Thyroid gland (tissue), 4 donors: ENCODE results near the gene MED17. TPM values are rescaled to one million over a fixed set of nuclear protein-coding genes. Genes with fewer than 3 reads are reported as not detected.
"Not testable (repeated sequence)": the region's sequence is repeated elsewhere in the genome, so short reads cannot be mapped to it uniquely, and the experiment has no call there.

Experiments used
- DNase-seq, 2 donors: peaks; one replicate each; pipeline ENCODE4 v3.0.0-alpha.2; 2019
- H3K27ac ChIP-seq, 3 donors: fragments of 200-600 bp; sonication (generic); 1 replicate in 2 of 3; 2 replicates in 1 of 3; pipeline ENCODE4 v1.5.1; 2016 to 2019; ENCODE audit warnings: mild to moderate bottlenecking in 1 of 3, moderate library complexity in 1 of 3
- H3K27me3 ChIP-seq: fragments of 200-600 bp; sonication (generic); one replicate; pipeline ENCODE4 v1.5.1; 2019
- H3K36me3 ChIP-seq, 2 donors: fragments of 200-600 bp; sonication (generic); one replicate each; pipeline ENCODE4 v1.5.1; 2016 to 2019
- H3K4me1 ChIP-seq, 2 donors: fragments of 200-600 bp; sonication (generic); one replicate each; pipeline ENCODE4 v1.5.1; 2017 to 2019
- H3K4me3 ChIP-seq, 3 donors: fragments of 200-600 bp; sonication (generic); replicated peaks in 1 of 3; 1 replicate in 2 of 3; 2 replicates in 1 of 3; pipeline ENCODE4 v1.5.1; 2016; ENCODE audit warnings: mild to moderate bottlenecking in 1 of 3
- H3K9me3 ChIP-seq: fragments of 200-600 bp; sonication (generic); one replicate; pipeline ENCODE4 v1.5.1; 2017
- POLR2A ChIP-seq, 2 donors: fragments of 450-650 bp; IDR thresholded peaks; one replicate each; pipeline ENCODE4 v1.6.1; 2017; ENCODE audit warnings: antibody characterized with exemption in 2 of 2, mild to moderate bottlenecking in 2 of 2, moderate library complexity in 1 of 2
- WGBS, 2 donors: methylation state at CpG; one replicate each; pipeline ENCODE4 v1.1.5; 2017; 5-methylcytosine and 5-hydroxymethylcytosine counted together
- intact Hi-C: fragments of 100-400 bp; cut with DNase I; formaldehyde crosslinking; loops from one replicate; pipeline ENCODE4 v1.15.1; 2023
- total RNA-seq, 4 donors: library from RNA; depleted of rRNA; stranded (reverse); fragments of >200 nt; gene quantifications; one replicate each; pipeline ENCODE4 v1.2.3, GENCODE V29; 2016
- TF ChIP-seq, protein P1 (sequence below), 6 experiments: fragments of 200-600 bp in 3 of 6; fragments of 450-650 bp in 3 of 6; sonication (generic) in 3 of 6; IDR thresholded peaks; one replicate each; pipeline ENCODE4 v1.5.1; 2016 to 2019; ENCODE audit warnings: antibody characterized with exemption in 6 of 6, mild to moderate bottlenecking in 2 of 6, inconsistent platforms in 1 of 6, moderate library complexity in 1 of 6

Gene MED17
- total RNA-seq, 4 donors from 2014 or later = 34.6 to 56.3 (median 35.4) TPM

DNA sequence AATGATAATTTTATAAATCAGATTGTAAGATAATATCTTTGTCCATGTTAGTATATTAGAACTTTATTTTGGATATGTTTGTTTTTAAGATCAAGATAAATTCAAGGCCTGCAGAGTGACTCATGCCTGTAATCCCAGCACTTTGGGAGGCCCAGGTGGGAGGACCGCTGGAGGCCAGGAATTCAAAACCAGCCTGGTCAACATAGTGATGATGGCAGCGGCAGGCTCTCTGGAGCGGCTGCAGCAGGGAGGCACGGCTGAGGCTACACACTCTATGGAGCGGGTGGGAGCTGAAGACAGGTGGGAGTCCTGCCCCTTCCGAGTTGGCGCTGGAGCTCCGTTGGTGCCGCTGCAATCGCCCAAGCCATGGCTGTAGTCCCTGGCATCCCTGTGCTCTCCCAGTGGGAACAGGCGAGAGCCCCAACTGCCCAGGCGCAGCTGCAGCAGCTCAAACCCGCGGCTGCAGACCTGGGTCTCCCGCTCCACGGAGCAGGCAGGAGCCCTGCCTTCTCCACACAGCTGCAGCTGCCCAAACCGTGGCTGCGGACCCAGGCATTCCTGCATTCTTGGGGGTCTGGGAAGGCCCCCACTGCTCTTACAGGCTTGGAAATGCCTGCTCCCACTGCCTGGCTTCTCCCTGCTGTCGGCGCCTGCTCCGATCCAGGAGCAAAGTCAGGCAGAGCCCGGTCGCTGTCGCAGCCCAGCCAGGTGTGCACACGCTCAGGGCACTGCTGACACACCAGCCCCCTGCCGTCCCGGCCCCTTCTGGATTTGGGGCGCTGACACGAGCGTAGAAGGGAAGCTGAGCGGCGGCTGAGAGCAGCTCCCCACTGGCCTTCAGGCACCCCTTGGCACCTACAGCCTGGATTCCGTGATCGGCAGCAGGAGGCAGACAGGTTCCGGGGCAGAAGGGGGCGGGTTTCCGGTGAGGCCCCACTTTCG lies 25.9 kb upstream of the MED17 start:
- intact Hi-C loops = no loop called here
- Histone ChIP-seq H3K27me3 (no peaks in the 10 kb centered on the region), H3K36me3 (peaks cover 39 to 48% of the 10 kb centered on the region in 2 donors), H3K27ac (no peak overlapping the region), H3K4me1 (no peaks in the 10 kb centered on the region), H3K4me3 (no peak overlapping the region), H3K9me3 (no peaks in the 10 kb centered on the region)
- no peak for DNase-seq
- no peak for TF ChIP-seq POLR2A (IDR thresholded peaks at IDR 0.05)
- TF ChIP-seq, protein P1, sequence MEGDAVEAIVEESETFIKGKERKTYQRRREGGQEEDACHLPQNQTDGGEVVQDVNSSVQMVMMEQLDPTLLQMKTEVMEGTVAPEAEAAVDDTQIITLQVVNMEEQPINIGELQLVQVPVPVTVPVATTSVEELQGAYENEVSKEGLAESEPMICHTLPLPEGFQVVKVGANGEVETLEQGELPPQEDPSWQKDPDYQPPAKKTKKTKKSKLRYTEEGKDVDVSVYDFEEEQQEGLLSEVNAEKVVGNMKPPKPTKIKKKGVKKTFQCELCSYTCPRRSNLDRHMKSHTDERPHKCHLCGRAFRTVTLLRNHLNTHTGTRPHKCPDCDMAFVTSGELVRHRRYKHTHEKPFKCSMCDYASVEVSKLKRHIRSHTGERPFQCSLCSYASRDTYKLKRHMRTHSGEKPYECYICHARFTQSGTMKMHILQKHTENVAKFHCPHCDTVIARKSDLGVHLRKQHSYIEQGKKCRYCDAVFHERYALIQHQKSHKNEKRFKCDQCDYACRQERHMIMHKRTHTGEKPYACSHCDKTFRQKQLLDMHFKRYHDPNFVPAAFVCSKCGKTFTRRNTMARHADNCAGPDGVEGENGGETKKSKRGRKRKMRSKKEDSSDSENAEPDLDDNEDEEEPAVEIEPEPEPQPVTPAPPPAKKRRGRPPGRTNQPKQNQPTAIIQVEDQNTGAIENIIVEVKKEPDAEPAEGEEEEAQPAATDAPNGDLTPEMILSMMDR (IDR thresholded peaks at IDR 0.05) = no peak
- 97% methylated on average over 15 to 29 of the region's 38 CpGs for WGBS, 2 donors

DNA sequence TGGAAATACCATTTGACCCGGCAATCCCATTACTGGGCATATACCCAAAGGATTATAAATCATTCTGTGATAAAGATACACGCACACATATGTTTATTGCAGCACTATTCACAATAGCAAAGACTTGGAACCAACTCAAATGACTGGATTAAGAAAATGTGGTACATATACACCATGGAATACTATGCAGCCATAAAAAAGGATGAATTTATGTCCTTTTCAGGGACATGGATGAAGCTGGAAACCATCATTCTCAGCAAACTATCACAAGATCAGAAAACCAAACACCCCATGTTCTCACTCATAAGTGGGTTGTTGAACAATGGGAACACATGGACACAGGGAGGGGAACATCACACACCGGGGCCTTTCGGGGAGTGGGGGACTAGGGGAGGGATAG lies 25.0 kb upstream of the MED17 start:
- peaks cover 39 to 50% of the 10 kb centered on the region in 2 donors for H3K36me3 ChIP-seq
- DNase-seq, intact Hi-C loops, H3K27me3 ChIP-seq, H3K27ac ChIP-seq, H3K4me3 ChIP-seq, H3K4me1 ChIP-seq, H3K9me3 ChIP-seq: not testable (repeated sequence)
- WGBS, 2 donors = 95 to 100% methylated on average over 4 of the region's 4 CpGs

DNA sequence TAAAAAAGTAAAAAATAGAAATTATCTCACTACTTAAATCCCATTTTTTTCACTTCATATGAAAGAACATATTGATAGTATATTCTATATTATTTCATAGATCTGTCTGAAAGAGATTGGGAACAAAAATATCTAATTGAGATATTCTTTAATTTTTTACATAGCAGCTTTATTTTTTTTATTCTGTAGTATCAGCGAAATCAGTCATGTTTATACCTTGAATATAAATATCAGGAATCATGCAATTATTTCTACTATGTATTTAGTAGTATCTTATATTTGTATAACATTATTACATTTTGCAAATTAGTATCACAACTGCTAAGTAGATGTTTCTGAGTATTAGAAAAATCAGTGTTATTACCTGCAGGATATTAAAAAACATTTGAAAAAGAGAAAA lies 22.2 kb upstream of the MED17 start:
- Histone ChIP-seq H3K4me3 (no peak overlapping the region), H3K27me3 (no peaks in the 10 kb centered on the region), H3K9me3 (no peaks in the 10 kb centered on the region), H3K4me1 (no peaks in the 10 kb centered on the region), H3K36me3 (peaks cover 39 to 42% of the 10 kb centered on the region in 2 donors), H3K27ac (no peak overlapping the region)
- no peak for DNase-seq
- intact Hi-C loops = no loop called here
- TF ChIP-seq, protein P1 (IDR thresholded peaks at IDR 0.05) = no peak
- no peak for TF ChIP-seq POLR2A (IDR thresholded peaks at IDR 0.05)
- WGBS, 2 donors = 97% methylated on average over 1 of the region's 1 CpG

DNA sequence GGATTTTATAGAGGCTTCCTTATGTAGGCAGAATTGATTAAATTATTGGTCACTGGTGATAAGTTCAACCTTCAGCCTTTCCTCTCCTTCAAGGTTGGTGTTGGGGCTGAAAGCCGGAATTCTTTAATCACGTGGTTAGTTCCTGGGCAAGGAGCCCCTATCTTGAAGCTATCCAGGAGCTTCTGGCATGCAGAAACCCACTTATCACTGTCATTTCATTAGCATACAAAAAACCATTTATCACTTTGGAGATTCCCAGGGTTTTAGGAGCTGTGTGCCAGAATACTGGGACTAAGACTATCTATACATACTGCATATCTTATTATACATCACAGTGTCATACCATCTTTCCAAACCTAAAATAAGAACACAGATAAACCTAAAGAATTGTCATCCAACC lies 18.5 kb upstream of the MED17 start:
- Histone ChIP-seq H3K9me3 (no peaks in the 10 kb centered on the region), H3K27ac (no peak overlapping the region), H3K36me3 (peaks cover 10 to 17% of the 10 kb centered on the region in 2 donors), H3K27me3 (no peaks in the 10 kb centered on the region), H3K4me1 (no peaks in the 10 kb centered on the region), H3K4me3 (no peak overlapping the region)
- 73 to 85% methylated on average over 2 of the region's 2 CpGs for WGBS, 2 donors
- no peak for TF ChIP-seq POLR2A (IDR thresholded peaks at IDR 0.05)
- TF ChIP-seq, protein P1 (IDR thresholded peaks at IDR 0.05) = no peak
- intact Hi-C loops = no loop called here
- DNase-seq = no peak

DNA sequence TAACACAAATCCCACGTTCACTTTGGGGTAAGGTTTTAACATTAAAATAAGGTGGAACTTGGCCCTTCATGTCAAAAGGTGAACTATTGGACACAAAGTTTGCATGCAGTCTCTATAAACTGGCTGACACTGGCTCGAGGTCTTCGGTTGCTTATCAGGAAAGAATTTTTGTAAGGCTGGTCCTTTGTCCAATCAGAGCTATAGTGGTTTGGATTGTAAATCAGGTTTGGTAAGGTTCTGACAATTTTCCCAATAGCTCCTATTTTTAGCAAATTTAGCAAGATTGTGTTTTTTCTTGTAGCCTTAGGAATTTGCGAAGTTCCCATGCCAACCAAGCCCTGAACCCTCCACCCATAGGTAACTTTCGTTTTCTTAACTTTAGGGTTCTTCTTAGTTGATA lies 17.6 kb upstream of the MED17 start:
- 81 to 91% methylated on average over 5 of the region's 5 CpGs for WGBS, 2 donors
- Histone ChIP-seq H3K36me3 (peaks cover 10 to 14% of the 10 kb centered on the region in 2 donors), H3K27me3 (no peaks in the 10 kb centered on the region), H3K4me3 (no peak overlapping the region), H3K9me3 (no peaks in the 10 kb centered on the region), H3K27ac (no peak overlapping the region), H3K4me1 (no peaks in the 10 kb centered on the region)
- intact Hi-C loops = no loop called here
- no peak for TF ChIP-seq POLR2A (IDR thresholded peaks at IDR 0.05)
- TF ChIP-seq, protein P1 (IDR thresholded peaks at IDR 0.05) = no peak
- no peak for DNase-seq
